Loucy (cell line): ENCODE measurements around the gene SUGP2.

ENCODE experiments used
- EZH2phosphoT487 ChIP-seq: fragments of 200-600 bp; IDR thresholded peaks from 2 replicates; pipeline ENCODE4 v1.6.1; 2018; ENCODE audit warnings: antibody characterized with exemption, mild to moderate bottlenecking, moderate library complexity, borderline replicate concordance
- TF ChIP-seq, protein P1 (sequence below): fragments of 200-600 bp; sonication (generic); conservative IDR thresholded peaks from 2 replicates; pipeline ENCODE4 v1.5.1; 2014; ENCODE audit warnings: mild to moderate bottlenecking, antibody characterized with exemption, low read length

DNA sequence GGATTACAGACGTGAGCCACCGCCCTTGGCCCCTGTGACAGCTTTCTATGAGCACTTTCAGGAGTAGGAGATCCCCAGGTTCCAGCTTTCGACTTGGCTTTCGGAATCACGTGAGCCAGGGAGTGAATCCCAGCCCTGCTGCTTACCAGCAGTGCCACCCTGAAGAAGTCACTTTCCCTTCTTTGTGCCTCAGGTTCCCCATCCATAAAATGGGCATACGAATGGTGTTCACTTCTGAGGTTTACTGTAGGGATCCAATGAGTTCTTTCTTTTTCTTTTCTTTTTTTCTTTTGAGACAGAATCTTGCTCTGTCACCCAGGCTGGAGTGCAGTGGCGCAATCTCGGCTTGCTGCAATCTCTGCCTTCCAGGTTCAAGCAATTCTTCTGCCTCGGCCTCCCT is 88.0 kb downstream of the SUGP2 start:
- TF ChIP-seq, protein P1, sequence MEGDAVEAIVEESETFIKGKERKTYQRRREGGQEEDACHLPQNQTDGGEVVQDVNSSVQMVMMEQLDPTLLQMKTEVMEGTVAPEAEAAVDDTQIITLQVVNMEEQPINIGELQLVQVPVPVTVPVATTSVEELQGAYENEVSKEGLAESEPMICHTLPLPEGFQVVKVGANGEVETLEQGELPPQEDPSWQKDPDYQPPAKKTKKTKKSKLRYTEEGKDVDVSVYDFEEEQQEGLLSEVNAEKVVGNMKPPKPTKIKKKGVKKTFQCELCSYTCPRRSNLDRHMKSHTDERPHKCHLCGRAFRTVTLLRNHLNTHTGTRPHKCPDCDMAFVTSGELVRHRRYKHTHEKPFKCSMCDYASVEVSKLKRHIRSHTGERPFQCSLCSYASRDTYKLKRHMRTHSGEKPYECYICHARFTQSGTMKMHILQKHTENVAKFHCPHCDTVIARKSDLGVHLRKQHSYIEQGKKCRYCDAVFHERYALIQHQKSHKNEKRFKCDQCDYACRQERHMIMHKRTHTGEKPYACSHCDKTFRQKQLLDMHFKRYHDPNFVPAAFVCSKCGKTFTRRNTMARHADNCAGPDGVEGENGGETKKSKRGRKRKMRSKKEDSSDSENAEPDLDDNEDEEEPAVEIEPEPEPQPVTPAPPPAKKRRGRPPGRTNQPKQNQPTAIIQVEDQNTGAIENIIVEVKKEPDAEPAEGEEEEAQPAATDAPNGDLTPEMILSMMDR = no peak
- no peak for TF ChIP-seq EZH2phosphoT487
